NCI-H2171 treated with DMSO at 0.1 percent for 48 hours (cell line): ENCODE results near the gene KIF5B.
"Not testable (repeated sequence)": the region's sequence is repeated elsewhere in the genome, so short reads cannot be mapped to it uniquely, and the experiment has no call there.

Source experiments
- DNase-seq: peaks from one replicate; lab custom pipeline; 2025; lab: John Stamatoyannopoulos, UW

Gene KIF5B

GRCh38 chr10:32056136-32057035 is at the start of gene KIF5B:
Gene KIF5B, minus strand, starts transcription at chr10:32056425. Its CDS starts 452 bp downstream, at chr10:32055973.
- DNase-seq: peak; percentile 68

GRCh38 chr10:32105782-32106382 is 49.7 kb upstream of the KIF5B start:
- no peak for DNase-seq

GRCh38 chr10:32104622-32105509 is 48.6 kb upstream of the KIF5B start:
- no peak for DNase-seq

- DNase-seq: no peak
These were observed 48.0 kb upstream of the KIF5B start for GRCh38 chr10:32104181-32104580.

GRCh38 chr10:32103721-32104120 is 47.5 kb upstream of the KIF5B start:
- DNase-seq: no peak

- DNase-seq: not testable (repeated sequence)
These were observed 42.5 kb upstream of the KIF5B start for GRCh38 chr10:32098566-32099259.

- DNase-seq: no peak
These were observed 39.0 kb upstream of the KIF5B start for GRCh38 chr10:32095116-32095733.

GRCh38 chr10:32093650-32094049 is 37.4 kb upstream of the KIF5B start:
- no peak for DNase-seq

- no peak for DNase-seq
These were observed 34.8 kb upstream of the KIF5B start for GRCh38 chr10:32091046-32091445.

- DNase-seq: no peak
These were observed 28.1 kb upstream of the KIF5B start for GRCh38 chr10:32084185-32084851.

- DNase-seq: no peak
These were observed 21.8 kb upstream of the KIF5B start for GRCh38 chr10:32077896-32078485.

GRCh38 chr10:32073659-32074058 is 17.4 kb upstream of the KIF5B start:
- no peak for DNase-seq

GRCh38 chr10:32073128-32073527 is 16.9 kb upstream of the KIF5B start:
- no peak for DNase-seq

GRCh38 chr10:32072025-32072800 is 16.0 kb upstream of the KIF5B start:
- DNase-seq: no peak

GRCh38 chr10:32070645-32071044 is 14.4 kb upstream of the KIF5B start:
- no peak for DNase-seq

GRCh38 chr10:32068569-32068968 is 12.3 kb upstream of the KIF5B start:
- DNase-seq: no peak

- DNase-seq: not testable (repeated sequence)
These were observed 11.7 kb upstream of the KIF5B start for GRCh38 chr10:32067931-32068330.

GRCh38 chr10:32065856-32066255 is 9.6 kb upstream of the KIF5B start:
- no peak for DNase-seq

GRCh38 chr10:32061440-32061839 is 5.2 kb upstream of the KIF5B start:
- DNase-seq: no peak

- DNase-seq: no peak
These were observed 4.1 kb upstream of the KIF5B start for GRCh38 chr10:32060347-32060746.
